Osteocyte (in vitro differentiated cells): Measurements from ENCODE around the gene YWHAH. TPM values are rescaled to one million over a fixed set of nuclear protein-coding genes. Genes with fewer than 3 reads are reported as not detected.

Experiments
- DNase-seq: peaks from one replicate; pipeline ENCODE4 v3.0.0; 2021; ENCODE audit warnings: mixed read lengths; ENCODE audit not compliant: unreplicated experiment; ENCODE audit errors: extremely low spot score
- H3K27ac Mint-ChIP-seq: one replicate; pipeline ENCODE4 v1.8.0; 2021; ENCODE audit warnings: mild to moderate bottlenecking, mixed read lengths; ENCODE audit not compliant: unreplicated experiment
- H3K27me3 Mint-ChIP-seq: one replicate; pipeline ENCODE4 v1.8.0; 2021; ENCODE audit warnings: mixed read lengths; ENCODE audit not compliant: unreplicated experiment
- H3K36me3 Mint-ChIP-seq: one replicate; pipeline ENCODE4 v1.8.0; 2021; ENCODE audit warnings: mixed read lengths; ENCODE audit not compliant: unreplicated experiment
- H3K4me1 Mint-ChIP-seq: one replicate; pipeline ENCODE4 v1.8.0; 2021; ENCODE audit warnings: mixed read lengths; ENCODE audit not compliant: unreplicated experiment
- H3K4me3 Mint-ChIP-seq: one replicate; pipeline ENCODE4 v1.8.0; 2021; ENCODE audit warnings: mild to moderate bottlenecking, moderate library complexity, mixed read lengths; ENCODE audit not compliant: unreplicated experiment
- H3K9me3 Mint-ChIP-seq: one replicate; pipeline ENCODE4 v1.8.0; 2021; ENCODE audit warnings: mixed read lengths; ENCODE audit not compliant: unreplicated experiment
- total RNA-seq: library from RNA; stranded (reverse); gene quantifications from 2 replicates; pipeline ENCODE4 v1.2.1, GENCODE V29; 2021
- TF ChIP-seq, protein P1 (sequence below): fragments of 200-600 bp; sonication (generic); IDR thresholded peaks from 2 replicates; pipeline ENCODE4 v1.5.0; 2021; ENCODE audit warnings: antibody characterized with exemption, mild to moderate bottlenecking, moderate library complexity

YWHAH gene
- total RNA-seq, 1 donor from 2014 or later: 150 TPM

DNA sequence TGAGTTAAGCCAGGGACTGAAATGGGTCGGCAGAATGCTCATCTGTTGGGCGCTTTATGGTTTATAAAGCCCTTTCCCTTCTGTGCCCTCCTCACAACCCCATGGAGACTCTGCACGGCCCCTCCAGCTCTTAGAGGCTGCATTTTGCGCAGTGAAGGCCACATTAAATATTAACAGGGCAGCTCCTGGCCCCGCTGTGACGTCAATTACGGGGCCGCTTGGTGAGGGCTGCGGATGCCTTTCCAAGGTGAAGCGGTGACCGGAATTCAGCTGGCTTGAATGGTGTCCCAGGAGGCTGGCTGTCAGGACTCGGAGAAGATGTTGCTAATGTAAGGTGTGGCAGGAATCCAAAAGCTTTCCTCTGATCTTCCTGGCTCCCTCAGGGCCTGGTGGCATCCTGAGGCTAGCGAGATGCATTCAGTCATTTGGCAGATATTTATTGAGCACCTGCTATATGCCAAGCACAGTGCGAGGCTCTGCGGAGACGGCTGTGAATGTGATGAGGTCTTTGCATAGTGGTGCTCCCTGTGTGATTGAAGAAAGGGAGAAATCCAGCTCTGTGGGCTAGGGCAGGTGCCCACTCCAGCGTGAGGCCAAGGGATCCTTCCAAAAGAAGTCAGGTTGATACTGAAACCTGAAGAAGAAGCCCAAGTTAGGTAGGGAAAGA is 10.4 kb upstream of the YWHAH start:
- no peak for DNase-seq
- Mint-ChIP-seq H3K4me3 (no peak overlapping the region), H3K9me3 (no peaks in the 10 kb centered on the region), H3K27ac (no peak overlapping the region), H3K4me1 (no peaks in the 10 kb centered on the region), H3K27me3 (no peaks in the 10 kb centered on the region), H3K36me3 (no peaks in the 10 kb centered on the region)
- TF ChIP-seq, protein P1, sequence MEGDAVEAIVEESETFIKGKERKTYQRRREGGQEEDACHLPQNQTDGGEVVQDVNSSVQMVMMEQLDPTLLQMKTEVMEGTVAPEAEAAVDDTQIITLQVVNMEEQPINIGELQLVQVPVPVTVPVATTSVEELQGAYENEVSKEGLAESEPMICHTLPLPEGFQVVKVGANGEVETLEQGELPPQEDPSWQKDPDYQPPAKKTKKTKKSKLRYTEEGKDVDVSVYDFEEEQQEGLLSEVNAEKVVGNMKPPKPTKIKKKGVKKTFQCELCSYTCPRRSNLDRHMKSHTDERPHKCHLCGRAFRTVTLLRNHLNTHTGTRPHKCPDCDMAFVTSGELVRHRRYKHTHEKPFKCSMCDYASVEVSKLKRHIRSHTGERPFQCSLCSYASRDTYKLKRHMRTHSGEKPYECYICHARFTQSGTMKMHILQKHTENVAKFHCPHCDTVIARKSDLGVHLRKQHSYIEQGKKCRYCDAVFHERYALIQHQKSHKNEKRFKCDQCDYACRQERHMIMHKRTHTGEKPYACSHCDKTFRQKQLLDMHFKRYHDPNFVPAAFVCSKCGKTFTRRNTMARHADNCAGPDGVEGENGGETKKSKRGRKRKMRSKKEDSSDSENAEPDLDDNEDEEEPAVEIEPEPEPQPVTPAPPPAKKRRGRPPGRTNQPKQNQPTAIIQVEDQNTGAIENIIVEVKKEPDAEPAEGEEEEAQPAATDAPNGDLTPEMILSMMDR: no peak

- Mint-ChIP-seq H3K27me3 (no peaks in the 10 kb centered on the region), H3K27ac (no peak overlapping the region), H3K4me1 (no peaks in the 10 kb centered on the region), H3K36me3 (no peaks in the 10 kb centered on the region), H3K4me3 (no peak overlapping the region), H3K9me3 (no peaks in the 10 kb centered on the region)
- DNase-seq: no peak
- TF ChIP-seq, protein P1: no peak
Measured at GRCh38 chr22:31935961-31936635, 8.2 kb upstream of the YWHAH start.

- H3K4me1 Mint-ChIP-seq: no peaks in the 10 kb centered on the region
- no peaks in the 10 kb centered on the region for H3K36me3 Mint-ChIP-seq
- H3K27me3 Mint-ChIP-seq: no peaks in the 10 kb centered on the region
- H3K4me3 Mint-ChIP-seq: no peak overlapping the region
- H3K27ac Mint-ChIP-seq: no peak overlapping the region
- DNase-seq: no peak
- TF ChIP-seq, protein P1: no peak
- no peaks in the 10 kb centered on the region for H3K9me3 Mint-ChIP-seq
Measured at GRCh38 chr22:31937341-31937740, 7.0 kb upstream of the YWHAH start.

DNA sequence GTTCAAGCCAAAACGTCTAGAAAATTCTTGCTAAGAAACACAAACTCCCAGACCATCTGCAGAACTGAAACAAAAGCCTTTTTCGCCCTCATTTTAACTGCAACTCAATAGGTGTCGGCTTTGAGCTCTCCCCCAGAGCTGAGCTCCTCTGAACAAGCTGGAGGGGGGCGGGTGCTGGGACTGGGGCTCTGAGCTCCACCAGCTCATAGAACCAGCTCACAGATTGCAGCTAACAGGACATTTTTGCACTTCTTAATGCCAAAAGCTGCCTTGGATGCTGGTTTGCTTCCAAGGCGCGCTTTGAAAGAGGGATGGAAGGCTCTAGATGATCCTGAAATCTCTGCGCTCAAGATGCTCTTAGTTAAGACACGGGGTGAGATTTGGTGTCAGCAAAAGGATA is 6.0 kb upstream of the YWHAH start:
- no peaks in the 10 kb centered on the region for H3K27me3 Mint-ChIP-seq
- TF ChIP-seq, protein P1: no peak
- H3K36me3 Mint-ChIP-seq: no peaks in the 10 kb centered on the region
- DNase-seq: no peak
- no peak overlapping the region for H3K4me3 Mint-ChIP-seq
- H3K27ac Mint-ChIP-seq: no peak overlapping the region
- no peaks in the 10 kb centered on the region for H3K4me1 Mint-ChIP-seq
- no peaks in the 10 kb centered on the region for H3K9me3 Mint-ChIP-seq

DNA sequence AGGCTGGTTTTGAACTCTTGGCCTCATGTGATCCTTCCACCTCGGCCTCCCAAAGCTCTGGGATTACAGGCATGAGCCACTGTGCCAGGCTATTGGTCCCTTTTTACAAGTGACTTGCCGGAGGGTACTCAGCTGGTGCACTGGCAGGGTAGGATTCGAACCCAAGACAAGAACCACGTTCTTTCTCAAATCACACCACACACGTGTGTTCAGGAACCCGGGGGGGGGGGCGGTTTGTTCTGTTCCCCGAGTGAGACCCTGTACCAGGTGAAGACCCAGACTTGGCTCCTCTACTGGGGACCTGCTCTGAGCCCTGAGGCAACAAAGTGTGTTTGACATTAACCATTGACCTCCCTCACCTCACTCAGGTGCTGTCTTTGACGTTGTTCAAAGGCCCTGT is 3.8 kb upstream of the YWHAH start:
- H3K27ac Mint-ChIP-seq: no peak overlapping the region
- TF ChIP-seq, protein P1: no peak
- H3K27me3 Mint-ChIP-seq: no peaks in the 10 kb centered on the region
- no peaks in the 10 kb centered on the region for H3K36me3 Mint-ChIP-seq
- no peaks in the 10 kb centered on the region for H3K9me3 Mint-ChIP-seq
- H3K4me1 Mint-ChIP-seq: peaks cover 4% of the 10 kb centered on the region
- no peak overlapping the region for H3K4me3 Mint-ChIP-seq
- no peak for DNase-seq
